ENCODE data around the gene MYO5A.

- TF ChIP-seq USF2 (CRISPR knock-in tag; IDR thresholded peaks at IDR 0.05): no peak
- no peak for TF ChIP-seq SP1 (CRISPR knock-in tag; conservative IDR thresholded peaks at IDR 0.05)
- no peak for TF ChIP-seq CTCF (IDR thresholded peaks at IDR 0.05)
- no peak for TF ChIP-seq ZNF232 (CRISPR knock-in tag; IDR thresholded peaks at IDR 0.05)
- TF ChIP-seq NFYB (CRISPR knock-in tag; conservative IDR thresholded peaks at IDR 0.05; ENCODE audit: low read depth): no peak
- TF ChIP-seq ATF3 (CRISPR knock-in tag; conservative IDR thresholded peaks at IDR 0.05): no peak
- TF ChIP-seq PREB (CRISPR knock-in tag; IDR thresholded peaks at IDR 0.05; ENCODE audit: borderline replicate concordance): no peak
- no peak for TF ChIP-seq ZNF219 (CRISPR knock-in tag; IDR thresholded peaks at IDR 0.05; ENCODE audit: borderline replicate concordance)
These were observed 239.7 kb downstream of the MYO5A start for GRCh38 chr15:52288986-52289385.
